Measurements from ENCODE around the gene DROSHA. TPM values are rescaled to one million over a fixed set of nuclear protein-coding genes. Genes with fewer than 3 reads are reported as not detected.

DROSHA gene
- polyA plus RNA-seq, 1 donor (not counting 4 experiments of a cell fraction or from before 2014, with no cell fraction given), result 39.9 TPM

DNA sequence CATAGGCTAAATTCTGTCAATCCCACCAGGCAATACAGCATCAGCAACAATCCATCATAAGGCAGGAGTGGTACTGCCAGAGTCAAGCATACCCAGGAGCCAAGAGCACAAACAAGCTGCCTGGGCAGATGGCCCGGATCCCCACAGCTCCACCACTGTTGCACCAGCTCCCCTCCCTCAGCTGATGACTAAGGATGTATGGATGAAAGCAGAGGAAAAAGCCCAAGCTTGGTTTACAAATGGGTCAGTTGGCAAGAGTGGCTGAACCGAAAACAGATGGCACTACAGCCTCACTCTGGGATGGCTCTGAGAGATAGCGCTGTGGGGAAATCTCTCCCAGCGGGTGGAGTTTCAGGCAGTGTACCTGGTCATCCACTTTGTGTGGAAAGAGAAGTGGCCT lies 29.4 kb downstream of the DROSHA start:
- dilution Hi-C loops (cut with MboI; ENCODE audit: extremely low pct_ligation_motif_present, low sequenced_read_pairs), result no loop called here
- H2AFZ ChIP-seq (ENCODE audit: control insufficient read depth, low read length), result no peak overlapping the region
- H3K4me3 ChIP-seq (ENCODE audit: control insufficient read depth in 2 of 3, extremely low read depth in 1 of 3, insufficient read depth in 2 of 3, low read depth in 1 of 3, low read length in 3 of 3), result no peak overlapping the region
- no peak overlapping the region for H3K9ac ChIP-seq (ENCODE audit: control insufficient read depth, extremely low read depth, insufficient read depth, low read length)
- no peak for DNase-seq (ENCODE audit: low read depth, low spot score)
- H3K79me2 ChIP-seq (ENCODE audit: control insufficient read depth, insufficient read depth, low read length), result no peaks in the 10 kb centered on the region
- H4K20me1 ChIP-seq (ENCODE audit: control insufficient read depth, extremely low read depth, insufficient read depth, low read length), result no peaks in the 10 kb centered on the region
- no peaks in the 10 kb centered on the region for H3K27me3 ChIP-seq (ENCODE audit: control insufficient read depth, extremely low read depth, insufficient read depth, low read length)
- H3K36me3 ChIP-seq (ENCODE audit: control insufficient read depth in 2 of 2, extremely low read depth in 1 of 2, insufficient read depth in 2 of 2, low read length in 2 of 2), result peaks cover 26 to 27% of the 10 kb centered on the region in 2 experiments
- H3K9me3 ChIP-seq (ENCODE audit: control insufficient read depth, low read depth, low read length), result no peaks in the 10 kb centered on the region
- no peak for TF ChIP-seq EZH2 (IDR thresholded peaks at IDR 0.05; ENCODE audit: low read length)
- TF ChIP-seq, protein P1, sequence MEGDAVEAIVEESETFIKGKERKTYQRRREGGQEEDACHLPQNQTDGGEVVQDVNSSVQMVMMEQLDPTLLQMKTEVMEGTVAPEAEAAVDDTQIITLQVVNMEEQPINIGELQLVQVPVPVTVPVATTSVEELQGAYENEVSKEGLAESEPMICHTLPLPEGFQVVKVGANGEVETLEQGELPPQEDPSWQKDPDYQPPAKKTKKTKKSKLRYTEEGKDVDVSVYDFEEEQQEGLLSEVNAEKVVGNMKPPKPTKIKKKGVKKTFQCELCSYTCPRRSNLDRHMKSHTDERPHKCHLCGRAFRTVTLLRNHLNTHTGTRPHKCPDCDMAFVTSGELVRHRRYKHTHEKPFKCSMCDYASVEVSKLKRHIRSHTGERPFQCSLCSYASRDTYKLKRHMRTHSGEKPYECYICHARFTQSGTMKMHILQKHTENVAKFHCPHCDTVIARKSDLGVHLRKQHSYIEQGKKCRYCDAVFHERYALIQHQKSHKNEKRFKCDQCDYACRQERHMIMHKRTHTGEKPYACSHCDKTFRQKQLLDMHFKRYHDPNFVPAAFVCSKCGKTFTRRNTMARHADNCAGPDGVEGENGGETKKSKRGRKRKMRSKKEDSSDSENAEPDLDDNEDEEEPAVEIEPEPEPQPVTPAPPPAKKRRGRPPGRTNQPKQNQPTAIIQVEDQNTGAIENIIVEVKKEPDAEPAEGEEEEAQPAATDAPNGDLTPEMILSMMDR (optimal IDR thresholded peaks at IDR 0.05 in 1 of 3, IDR thresholded peaks at IDR 0.05 in 1 of 3, conservative IDR thresholded peaks at IDR 0.05 in 1 of 3; ENCODE audit: extremely low read depth in 1 of 3, insufficient read depth in 2 of 3, low read length in 3 of 3), result no peak
- H3K4me2 ChIP-seq (ENCODE audit: control insufficient read depth, extremely low read depth, insufficient read depth, low read depth, low read length), result no peak overlapping the region
- H3K9me1 ChIP-seq (ENCODE audit: control insufficient read depth, extremely low read depth, insufficient read depth, low read length), result peaks cover 3% of the 10 kb centered on the region
- FAIRE-seq, result no peak
- H3K4me1 ChIP-seq (ENCODE audit: control insufficient read depth, extremely low read depth, insufficient read depth, low read length), result no peaks in the 10 kb centered on the region
- no peak overlapping the region for H3K27ac ChIP-seq (ENCODE audit: control insufficient read depth, insufficient read depth, low read length)

- Histone ChIP-seq H3K4me2 (ENCODE audit: control insufficient read depth, extremely low read depth, insufficient read depth, low read depth, low read length) (no peak overlapping the region), H2AFZ (ENCODE audit: control insufficient read depth, low read length) (no peak overlapping the region), H3K9me1 (ENCODE audit: control insufficient read depth, extremely low read depth, insufficient read depth, low read length) (peaks cover 5% of the 10 kb centered on the region), H3K27me3 (ENCODE audit: control insufficient read depth, extremely low read depth, insufficient read depth, low read length) (no peaks in the 10 kb centered on the region), H3K27ac (ENCODE audit: control insufficient read depth, insufficient read depth, low read length) (no peak overlapping the region), H3K4me1 (ENCODE audit: control insufficient read depth, extremely low read depth, insufficient read depth, low read length) (no peaks in the 10 kb centered on the region), H3K36me3 (ENCODE audit: control insufficient read depth in 2 of 2, extremely low read depth in 1 of 2, insufficient read depth in 2 of 2, low read length in 2 of 2) (peaks cover 39 to 41% of the 10 kb centered on the region in 2 experiments), H3K79me2 (ENCODE audit: control insufficient read depth, insufficient read depth, low read length) (no peaks in the 10 kb centered on the region), H3K9ac (ENCODE audit: control insufficient read depth, extremely low read depth, insufficient read depth, low read length) (no peak overlapping the region), H4K20me1 (ENCODE audit: control insufficient read depth, extremely low read depth, insufficient read depth, low read length) (no peaks in the 10 kb centered on the region), H3K9me3 (ENCODE audit: control insufficient read depth, low read depth, low read length) (no peaks in the 10 kb centered on the region), H3K4me3 (ENCODE audit: control insufficient read depth in 2 of 3, extremely low read depth in 1 of 3, insufficient read depth in 2 of 3, low read depth in 1 of 3, low read length in 3 of 3) (no peak overlapping the region)
- dilution Hi-C loops (cut with MboI; ENCODE audit: extremely low pct_ligation_motif_present, low sequenced_read_pairs), result no loop called here
- FAIRE-seq (no peak), DNase-seq (ENCODE audit: low read depth, low spot score) (no peak)
- TF ChIP-seq, protein P1 (optimal IDR thresholded peaks at IDR 0.05 in 1 of 3, IDR thresholded peaks at IDR 0.05 in 1 of 3, conservative IDR thresholded peaks at IDR 0.05 in 1 of 3; ENCODE audit: extremely low read depth in 1 of 3, insufficient read depth in 2 of 3, low read length in 3 of 3), result no peak
- no peak for TF ChIP-seq EZH2 (IDR thresholded peaks at IDR 0.05; ENCODE audit: low read length)
Observed at GRCh38 chr5:31500256-31500655, 31.6 kb downstream of the DROSHA start.

All from keratinocyte (primary cell).